ENCODE measurements around the gene FGF5.

DNA sequence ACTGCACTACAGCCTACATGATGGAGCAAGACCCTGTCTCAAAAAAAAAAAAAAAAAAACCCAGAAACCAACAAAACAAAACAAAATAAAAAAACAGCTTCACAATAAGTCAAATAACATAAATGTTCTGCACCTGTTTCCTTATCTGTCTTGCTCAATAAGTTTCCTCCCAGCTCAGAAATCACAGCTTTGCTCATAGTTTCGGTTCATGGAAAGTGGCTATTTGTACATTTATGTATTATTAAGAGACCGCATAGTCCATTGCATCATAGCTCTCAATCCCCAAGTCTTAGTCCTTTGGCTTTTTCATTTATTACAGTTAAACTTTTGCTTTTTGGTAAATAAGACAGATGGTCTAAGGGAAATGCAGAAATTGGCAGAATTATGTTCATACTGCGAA lies 44.7 kb downstream of the FGF5 start:
- no peak for TF ChIP-seq EZH2 (IDR thresholded peaks at IDR 0.05)
- TF ChIP-seq POLR2AphosphoS5 (IDR thresholded peaks at IDR 0.05; ENCODE audit: borderline replicate concordance, low read depth, low read length) = no peak
